Activated T-helper 1 cell treated with anti-CD3 and anti-CD28 coated beads, Interleukin-2, amount 50 U/mL, for 16 hours (primary cell): ENCODE results near the gene ZACN.

Experiments
- DNase-seq, 2 donors: peaks; one replicate each; pipeline ENCODE4 v3.0.0-alpha.2; 2020; ENCODE audit warnings: low read depth in 1 of 2, low spot score in 1 of 2

The ZACN gene

DNA sequence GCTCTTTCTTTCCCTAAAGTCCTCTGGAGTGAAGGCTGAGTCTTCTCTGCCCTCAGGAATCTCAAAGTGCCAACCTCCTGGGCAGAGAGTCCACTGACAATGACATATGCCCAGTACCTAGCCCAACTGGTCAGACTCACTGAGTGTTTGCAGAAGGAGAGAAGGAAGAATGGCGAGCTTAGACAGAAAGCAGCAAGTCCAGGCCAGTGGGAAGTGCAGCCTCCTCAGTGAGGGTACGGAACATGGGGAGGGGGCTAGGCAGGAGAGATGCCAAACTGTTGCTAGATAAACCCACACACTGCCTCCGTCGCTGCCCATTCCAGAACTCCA lies 23.9 kb downstream of the ZACN start:
- DNase-seq: no peak

DNA sequence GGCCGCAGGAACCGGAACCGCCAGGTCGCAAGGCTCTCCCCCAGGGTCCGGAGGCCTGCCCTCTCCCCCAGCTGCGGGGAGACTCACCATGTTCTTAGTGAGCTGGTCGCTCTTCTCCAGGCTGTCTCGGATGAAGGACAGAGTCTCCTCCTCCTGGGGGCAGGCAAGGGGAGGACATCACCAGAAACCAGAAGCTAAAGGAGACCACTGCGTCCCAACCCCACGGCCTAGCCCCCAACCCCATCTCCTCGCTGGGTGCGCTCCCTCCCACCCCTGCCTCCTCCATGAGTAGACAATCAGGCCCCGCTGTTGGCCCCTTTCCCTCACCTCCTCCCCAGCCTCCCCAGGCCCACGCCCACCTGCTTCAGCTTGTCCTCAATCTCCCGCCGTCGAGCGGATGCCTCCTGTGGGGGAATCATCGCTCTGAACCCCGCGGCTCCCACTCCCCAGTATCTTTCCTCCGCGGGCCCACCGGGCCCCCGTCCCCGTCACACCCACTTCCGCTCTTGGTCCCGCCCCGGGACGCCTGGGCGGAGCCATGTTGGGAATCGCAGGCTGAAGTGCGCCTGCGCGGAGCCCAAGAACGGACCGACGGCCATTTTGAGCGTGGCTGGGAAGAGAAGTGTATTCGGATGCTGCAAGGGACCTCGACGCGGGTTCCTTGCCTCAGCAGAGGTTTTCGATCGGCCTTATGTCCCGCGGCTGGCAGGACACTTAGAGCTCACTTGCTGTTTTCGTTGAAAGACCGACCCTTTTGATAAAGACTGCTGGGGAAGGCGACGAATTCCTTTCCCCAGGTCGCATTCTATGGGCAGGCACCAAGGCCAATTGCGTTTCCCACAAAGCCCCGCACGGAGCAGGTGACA lies 24.5 kb downstream of the ZACN start, which contains the start of gene EXOC7:
Gene EXOC7 (minus strand): TSS at position 514 of the 866 bp plus-strand sequence. CDS start 95 bp downstream, at position 419.
- DNase-seq: peak; percentile 83 to 88

- DNase-seq: no peak
Measured at GRCh38 chr17:76104140-76104895, 25.3 kb downstream of the ZACN start.

GRCh38 chr17:76104896-76105231 lies 25.9 kb downstream of the ZACN start:
- no peak for DNase-seq

- DNase-seq: no peak
Measured at GRCh38 chr17:76106703-76107102, 27.7 kb downstream of the ZACN start.

DNA sequence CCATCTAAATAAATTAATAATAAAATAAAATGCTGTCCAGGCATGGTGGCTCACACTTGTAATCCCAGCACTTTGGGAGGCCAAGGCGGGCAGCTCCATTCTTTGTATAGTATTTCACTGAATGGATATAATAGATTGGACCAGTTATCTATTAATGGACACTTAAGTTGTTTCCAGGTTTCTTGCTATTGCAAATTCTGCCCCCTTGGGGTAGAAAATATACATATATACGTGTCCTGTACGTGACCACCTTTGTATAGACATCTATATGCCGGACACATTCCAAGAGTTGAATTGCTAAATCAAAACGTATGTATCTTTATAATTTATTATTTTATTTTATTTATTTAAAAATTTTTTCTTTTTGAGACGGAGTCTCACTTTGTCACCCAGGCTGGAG lies 28.5 kb downstream of the ZACN start:
- no peak for DNase-seq

- no peak for DNase-seq
Measured at GRCh38 chr17:76111956-76112355, 33.0 kb downstream of the ZACN start.

- no peak for DNase-seq
Measured at GRCh38 chr17:76115138-76115754, 36.3 kb downstream of the ZACN start.

GRCh38 chr17:76119409-76120371 lies 40.7 kb downstream of the ZACN start:
- no peak for DNase-seq

- no peak for DNase-seq
Measured at GRCh38 chr17:76120658-76121008, 41.7 kb downstream of the ZACN start.

DNA sequence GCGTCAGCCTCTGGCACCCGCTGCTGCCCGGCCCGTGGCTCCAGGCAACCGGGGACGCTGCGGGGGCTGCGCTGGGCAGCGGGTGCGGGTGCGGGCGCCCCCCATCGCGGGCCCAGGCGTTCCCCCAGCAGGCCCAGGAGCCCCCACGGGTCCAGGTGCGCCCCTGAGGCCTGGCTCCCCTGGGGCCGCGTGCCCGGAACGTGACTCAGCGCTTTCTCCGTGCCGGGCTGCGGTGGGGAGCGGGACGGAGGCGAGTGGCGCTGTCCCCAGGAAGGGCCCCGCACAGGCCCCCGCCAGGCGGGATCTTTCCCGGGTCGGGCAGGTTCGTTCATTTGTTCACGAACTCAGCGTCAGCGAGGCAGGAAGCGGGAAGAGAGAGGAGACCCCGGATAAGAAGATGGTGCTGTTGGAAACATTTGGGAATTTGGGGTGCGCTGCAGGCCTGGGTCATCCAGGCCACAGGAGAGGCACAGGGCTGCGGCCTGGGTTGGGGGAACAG lies 43.0 kb downstream of the ZACN start:
- DNase-seq: no peak

DNA sequence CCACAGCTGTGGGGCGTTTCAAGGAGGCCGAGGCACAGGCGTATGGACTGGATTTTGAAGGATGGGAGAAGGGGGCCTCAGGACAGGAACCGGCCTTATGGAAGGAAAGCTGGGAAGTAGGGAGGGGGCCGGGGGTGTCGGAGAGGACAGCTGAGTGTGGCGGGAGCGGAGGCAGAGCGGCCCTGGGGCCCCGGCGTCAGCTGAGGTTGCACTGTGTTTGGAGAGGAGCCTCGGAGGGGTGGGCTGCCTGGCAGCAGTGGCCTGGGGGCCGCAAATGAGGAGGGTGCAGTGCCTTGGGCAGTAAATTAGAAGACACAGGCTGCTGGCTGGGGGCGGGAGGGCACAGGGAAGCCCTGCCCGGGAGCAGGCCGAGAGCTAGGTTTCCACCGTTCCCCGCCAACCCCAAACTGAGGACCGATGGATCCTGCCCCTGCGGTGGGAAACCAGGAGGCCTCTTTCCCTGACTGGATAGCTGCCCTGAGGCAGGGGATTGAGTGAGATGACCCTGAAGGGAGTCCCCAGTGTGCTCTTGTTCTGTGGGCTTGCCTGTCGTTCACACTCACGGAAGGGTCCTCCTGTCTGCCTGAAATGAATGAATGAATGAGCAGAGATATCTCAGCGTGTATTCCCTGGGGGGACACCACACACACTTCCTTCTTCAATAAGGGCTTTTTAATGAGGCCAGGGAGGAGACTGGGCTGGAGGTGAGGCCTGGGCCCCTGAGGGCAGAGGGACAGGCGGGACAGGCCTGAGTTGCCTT lies 43.6 kb downstream of the ZACN start:
- no peak for DNase-seq

- DNase-seq: no peak
Measured at GRCh38 chr17:76123191-76123499, 44.2 kb downstream of the ZACN start.

DNA sequence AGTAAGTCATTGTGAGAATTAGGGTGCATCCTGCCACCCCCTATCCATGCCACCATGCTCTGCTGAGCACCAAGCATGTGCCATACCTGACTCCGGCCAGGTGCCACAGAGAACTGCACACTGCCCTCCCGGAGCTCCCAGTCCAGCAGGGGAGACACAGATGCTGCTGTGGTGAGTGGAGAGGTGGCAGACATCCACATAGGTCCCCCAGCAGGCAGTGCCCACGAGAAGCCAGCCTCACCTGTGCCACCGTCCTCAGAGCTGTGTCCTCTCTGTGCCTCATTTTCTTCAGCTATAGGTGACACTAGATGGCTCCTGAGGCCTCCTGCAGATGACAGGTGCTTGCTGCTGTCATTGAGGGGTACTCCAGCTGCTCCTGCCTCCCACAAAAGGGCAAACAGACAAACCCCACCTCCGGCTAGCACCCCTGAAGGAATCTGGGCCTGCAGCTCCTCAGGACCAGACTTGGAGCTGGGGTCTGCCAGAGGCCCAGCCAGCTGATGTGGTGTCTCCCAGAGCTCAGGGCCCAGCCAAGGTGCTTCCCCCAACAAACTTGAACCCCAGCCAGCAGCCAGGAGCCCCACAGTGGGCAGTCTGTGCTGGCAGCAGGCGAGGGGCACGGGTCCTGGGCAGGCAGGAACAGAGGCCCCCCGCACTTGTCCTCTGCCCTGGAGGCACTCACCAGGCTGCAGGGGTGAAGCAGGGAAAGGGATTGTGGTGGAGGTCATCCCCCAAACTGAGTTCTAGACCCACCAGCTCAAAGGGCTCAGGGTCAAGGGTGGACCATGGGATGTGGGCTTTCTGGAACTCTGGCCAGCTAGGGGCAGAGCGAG lies 45.0 kb downstream of the ZACN start:
- no peak for DNase-seq

- no peak for DNase-seq
Measured at GRCh38 chr17:76124582-76125390, 45.8 kb downstream of the ZACN start.

- no peak for DNase-seq
Measured at GRCh38 chr17:76125391-76125675, 46.4 kb downstream of the ZACN start.

- DNase-seq: no peak
Measured at GRCh38 chr17:76125922-76126321, 46.9 kb downstream of the ZACN start.

DNA sequence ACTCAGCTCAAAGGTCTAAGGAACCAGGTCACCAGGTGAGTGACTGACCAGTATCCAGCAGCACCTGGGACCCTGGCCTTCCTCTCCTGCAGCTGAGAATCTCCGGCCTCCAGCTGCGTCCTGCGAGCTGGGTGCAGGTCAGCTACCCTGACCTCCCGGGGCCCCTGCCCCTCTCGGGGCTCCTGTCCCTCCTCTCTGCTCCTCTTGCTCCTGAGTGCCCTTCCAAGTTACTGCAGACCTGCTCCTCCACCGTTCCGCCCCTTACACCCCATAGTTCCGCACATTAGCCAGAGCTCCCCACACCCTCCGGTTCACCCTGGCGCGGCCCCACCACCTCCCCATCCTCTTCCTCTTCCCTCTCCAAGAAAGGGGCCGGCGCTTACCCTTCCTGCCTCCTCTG lies 51.5 kb downstream of the ZACN start:
- DNase-seq: no peak
